ENCODE measurements around the gene DYNAP. TPM values are rescaled to one million over a fixed set of nuclear protein-coding genes. Genes with fewer than 3 reads are reported as not detected.

The DYNAP gene
- total RNA-seq, 1 donor from 2014 or later, result not detected

DNA sequence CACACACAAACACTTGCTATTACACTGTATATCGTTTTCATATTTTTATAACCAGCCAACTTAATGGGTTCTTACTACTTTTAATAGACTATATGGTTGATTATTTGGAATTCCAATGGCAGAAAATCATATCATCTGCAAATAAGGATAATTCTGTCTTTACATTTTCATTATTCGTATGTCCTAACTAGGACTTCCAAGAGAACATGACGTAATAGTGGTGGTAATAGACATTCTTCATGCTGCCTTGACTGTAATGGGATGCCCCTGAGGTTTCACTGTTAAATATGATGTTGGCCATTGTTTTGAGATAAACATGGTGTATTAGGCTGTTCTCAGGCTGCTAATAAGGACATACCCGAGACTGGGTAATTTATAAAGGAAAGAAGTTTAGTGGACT, 45.2 kb downstream of the DYNAP start:
- DNase-seq, result no peak

DNA sequence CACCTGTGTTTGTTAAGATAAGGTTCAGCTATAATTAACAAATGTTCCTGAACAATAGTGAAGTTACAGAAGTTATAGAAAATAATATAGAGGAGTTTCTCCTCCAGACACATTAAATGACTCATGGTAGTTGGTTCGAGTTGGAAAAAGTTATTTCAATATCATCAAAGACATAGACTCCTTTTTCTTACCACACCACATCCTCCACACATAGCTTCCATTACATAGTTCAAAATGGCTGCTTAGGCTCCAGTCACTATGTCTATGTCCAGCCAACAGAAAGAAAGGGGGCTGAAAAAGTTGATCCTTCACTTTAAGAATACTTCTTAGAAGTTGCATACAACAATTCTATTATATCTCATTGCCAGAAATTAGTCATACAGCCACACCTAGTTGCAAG, 50.7 kb downstream of the DYNAP start:
- DNase-seq, result no peak

GRCh38 chr18:54647176-54647575, 56.1 kb downstream of the DYNAP start:
- DNase-seq, result no peak

Other genes with a start within 250 kb of the DYNAP start
- gene STARD6, start 233.4 kb upstream of the DYNAP start, total RNA-seq, result not detected
- gene C18orf54, start 233.3 kb upstream of the DYNAP start, total RNA-seq, result 8.7 TPM
- gene RAB27B, start 237.2 kb downstream of the DYNAP start, total RNA-seq, result 35.1 TPM